ENCODE results near the gene DTNBP1.
"Not testable (repeated sequence)": the region's sequence is repeated elsewhere in the genome, so short reads cannot be mapped to it uniquely, and the experiment has no call there.

Gene DTNBP1

GRCh38 chr6:15666896-15667295 lies 4.1 kb upstream of the DTNBP1 start:
- DNase-seq, result not testable (repeated sequence)

DNA sequence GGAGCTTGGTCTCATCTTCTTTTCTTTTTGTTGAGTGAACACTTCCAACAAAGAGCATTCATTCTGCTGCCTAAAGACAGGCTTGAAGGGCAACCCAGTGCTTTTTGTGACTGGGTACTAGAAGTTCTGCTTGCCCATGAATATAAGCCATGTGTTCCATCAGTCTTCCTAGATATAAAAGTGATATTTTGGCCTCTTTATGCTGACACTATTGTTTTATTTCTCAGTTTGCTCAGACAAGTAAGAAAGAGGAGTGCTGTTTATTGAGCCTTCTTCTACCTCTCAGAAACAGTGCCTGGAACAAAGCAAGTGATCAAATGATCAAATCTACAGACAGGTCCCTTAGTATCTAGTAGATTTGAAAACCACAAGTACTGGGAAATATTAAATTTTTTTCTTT lies 2.4 kb upstream of the DTNBP1 start:
- DNase-seq, result no peak

GRCh38 chr6:15663130-15663871 lies 473 bp upstream of the DTNBP1 start:
- no peak for DNase-seq

GRCh38 chr6:15661853-15662325 lies 939 bp downstream of the DTNBP1 start:
- DNase-seq, result peak; percentile 86

DNA sequence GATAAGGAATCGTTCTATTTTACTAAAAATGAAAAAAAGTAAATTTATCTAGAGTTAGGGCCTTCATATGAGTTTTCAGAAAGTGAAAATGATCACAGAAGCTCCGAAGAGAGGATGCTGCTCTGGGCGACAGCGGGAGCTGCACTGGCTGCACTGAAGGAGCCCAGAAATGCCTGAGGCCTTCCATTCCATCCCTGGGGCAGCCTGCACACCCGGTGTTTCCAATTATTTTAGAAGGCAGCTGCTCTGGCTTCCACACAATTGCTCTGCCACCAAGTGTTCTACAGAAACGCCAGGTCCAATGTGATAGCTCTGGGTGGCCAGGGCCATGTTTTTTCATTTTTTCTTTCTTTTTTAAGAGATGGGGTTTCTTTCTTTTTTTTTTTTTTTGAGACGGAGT lies 3.6 kb downstream of the DTNBP1 start:
- no peak for DNase-seq

GRCh38 chr6:15658181-15658744 lies 4.6 kb downstream of the DTNBP1 start:
- no peak for DNase-seq

- no peak for DNase-seq
Observed at GRCh38 chr6:15657290-15657689, 5.5 kb downstream of the DTNBP1 start.

- DNase-seq, result no peak
Observed at GRCh38 chr6:15656145-15656544, 6.7 kb downstream of the DTNBP1 start.

- DNase-seq, result no peak
Observed at GRCh38 chr6:15654250-15654649, 8.6 kb downstream of the DTNBP1 start.

GRCh38 chr6:15653581-15653980 lies 9.2 kb downstream of the DTNBP1 start:
- DNase-seq, result no peak

DNA sequence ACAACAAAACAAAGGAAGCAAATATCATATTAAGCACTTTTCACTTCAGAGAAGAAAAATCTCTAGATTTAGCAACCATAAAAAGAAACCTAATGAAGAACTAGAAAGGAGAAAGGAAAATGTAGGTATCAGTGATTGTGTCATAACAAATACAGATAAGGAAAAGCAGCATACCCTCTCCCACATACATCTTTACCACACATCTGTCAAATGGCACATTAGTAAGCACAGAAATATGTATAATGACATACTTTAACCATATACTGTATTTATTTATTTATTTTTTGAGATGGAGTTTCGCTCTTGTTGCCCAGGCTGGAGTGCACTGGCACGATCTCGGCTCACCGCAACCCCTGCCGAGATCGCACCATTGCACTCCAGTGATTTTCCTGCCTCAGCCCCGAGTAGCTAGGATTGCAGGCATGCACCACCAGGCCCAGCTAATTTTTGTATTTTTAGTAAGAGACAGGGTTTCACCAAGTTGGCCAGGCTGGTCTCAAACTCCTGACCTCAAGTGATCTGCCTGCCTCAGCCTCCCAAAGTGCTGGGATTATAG lies 12.7 kb downstream of the DTNBP1 start:
- DNase-seq, result not testable (repeated sequence)

- no peak for DNase-seq
Observed at GRCh38 chr6:15644904-15645303, 17.9 kb downstream of the DTNBP1 start.

- DNase-seq, result no peak
Observed at GRCh38 chr6:15643542-15643941, 19.3 kb downstream of the DTNBP1 start.

GRCh38 chr6:15642276-15642675 lies 20.6 kb downstream of the DTNBP1 start:
- peak; percentile 27 for DNase-seq

GRCh38 chr6:15638373-15638772 lies 24.5 kb downstream of the DTNBP1 start:
- no peak for DNase-seq

DNA sequence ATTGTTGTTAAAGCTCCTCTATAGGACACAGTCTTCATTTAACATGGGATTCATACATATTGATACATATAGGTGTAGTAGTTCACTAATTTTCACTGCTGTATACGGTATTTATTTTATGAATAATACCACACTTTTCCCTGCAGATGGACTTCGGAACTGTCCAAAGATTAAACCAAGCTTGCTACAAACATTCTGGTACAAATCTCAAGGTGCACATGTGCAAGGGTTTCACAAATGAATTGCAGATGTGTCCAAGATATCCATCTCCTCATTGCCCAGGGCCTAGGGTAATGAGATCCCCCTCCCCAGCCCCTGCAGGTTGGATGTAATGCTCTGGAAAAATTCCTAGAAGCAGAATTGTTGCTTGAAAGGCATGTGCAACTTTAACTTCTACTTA lies 31.4 kb downstream of the DTNBP1 start:
- DNase-seq, result no peak

- DNase-seq, result no peak
Observed at GRCh38 chr6:15630202-15630601, 32.6 kb downstream of the DTNBP1 start.

- no peak for DNase-seq
Observed at GRCh38 chr6:15629487-15629886, 33.3 kb downstream of the DTNBP1 start.

DNA sequence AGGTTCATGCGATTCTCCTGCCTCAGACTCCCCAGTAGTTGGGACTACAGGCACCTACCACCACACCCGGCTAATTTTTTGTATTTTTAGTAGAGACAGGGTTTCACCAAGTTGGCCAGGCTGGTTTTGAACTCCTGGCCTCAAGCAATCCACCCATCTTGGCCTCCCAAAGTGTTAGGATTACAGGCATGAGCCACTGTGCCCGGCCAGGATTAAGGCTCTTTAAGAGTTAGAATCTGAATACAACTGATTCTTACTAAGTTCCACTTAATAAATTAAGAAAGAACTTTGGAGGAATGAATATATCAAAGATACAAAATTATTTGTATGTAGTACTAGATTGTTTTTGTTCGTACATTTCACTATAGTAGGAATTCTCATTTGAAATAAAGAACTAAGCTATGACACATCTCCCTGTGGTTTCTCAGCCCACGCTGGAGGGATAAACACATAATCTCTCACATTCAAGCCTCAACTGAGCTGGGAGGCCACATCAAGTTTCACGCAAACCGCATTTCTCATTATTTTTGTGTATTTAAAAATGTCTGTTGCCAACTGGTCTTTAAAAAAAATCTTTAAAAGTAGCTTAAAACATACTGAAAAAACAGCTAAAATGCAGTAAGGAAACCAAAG lies 34.2 kb downstream of the DTNBP1 start:
- DNase-seq, result no peak

- no peak for DNase-seq
Observed at GRCh38 chr6:15627821-15628220, 35.0 kb downstream of the DTNBP1 start.

DNA sequence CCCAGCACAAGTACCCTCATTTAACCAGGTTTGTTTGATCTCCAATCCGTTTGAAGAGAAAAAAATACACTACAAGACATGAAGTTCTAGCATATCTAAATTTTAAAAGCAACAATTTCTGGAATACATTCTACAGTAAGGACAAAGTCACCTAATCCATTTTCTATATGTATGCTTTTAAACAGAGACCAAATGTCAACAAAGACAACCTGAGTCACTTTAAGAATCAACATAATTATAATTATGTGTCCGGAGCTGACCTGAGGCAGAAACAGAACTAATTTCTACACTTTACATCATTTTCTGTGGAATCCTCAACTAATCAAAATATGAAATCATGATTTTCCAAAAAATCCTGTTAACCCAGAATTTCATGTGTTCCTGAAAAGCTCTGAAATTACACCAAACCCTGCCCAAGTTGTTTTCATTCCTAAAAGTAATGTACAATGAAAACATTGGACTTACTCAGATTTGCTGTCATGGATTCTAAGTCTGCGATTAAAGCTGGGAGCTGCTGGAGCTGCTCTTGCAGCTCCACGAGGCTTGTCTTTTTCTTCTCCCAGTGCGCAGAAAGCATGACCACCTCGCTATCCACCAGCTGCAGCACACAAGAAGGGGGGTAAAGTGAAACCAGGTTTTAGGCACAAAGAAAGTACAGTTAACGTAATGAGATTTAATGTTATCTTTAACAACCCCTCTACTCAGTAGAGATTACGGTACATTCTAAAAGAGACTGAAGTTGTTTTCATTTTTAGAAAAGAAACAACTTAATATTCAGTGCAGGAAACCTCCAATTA lies 35.8 kb downstream of the DTNBP1 start:
- DNase-seq, result peak; percentile 47

GRCh38 chr6:15626160-15626559 lies 36.7 kb downstream of the DTNBP1 start:
- no peak for DNase-seq

Measured in NCI-H69 (cell line).